CD14-positive monocyte (primary cell): ENCODE results near the gene CACNA1B. TPM values are rescaled to one million over a fixed set of nuclear protein-coding genes. Genes with fewer than 3 reads are reported as not detected.

Experiments
- DNase-seq, 3 donors: peaks; one replicate each; pipeline ENCODE4 v3.0.0-alpha.2; 2011 to 2022
- H2AFZ ChIP-seq: 2 replicates; pipeline ENCODE4 v1.6.0; 2012; ENCODE audit warnings: mild to moderate bottlenecking, low read depth, low read length, inconsistent platforms; ENCODE audit not compliant: insufficient read depth, poor library complexity, severe bottlenecking
- H3K27ac ChIP-seq, 2 donors: 1 replicate in 1 of 2; 2 replicates in 1 of 2; pipeline ENCODE4 v1.5.1; 2012 to 2013; ENCODE audit warnings: low read length in 2 of 2, control low read depth in 1 of 2, inconsistent platforms in 1 of 2, low read depth in 1 of 2, mild to moderate bottlenecking in 1 of 2
- H3K27me3 ChIP-seq, 2 donors: one replicate each; pipeline versions ENCODE4 v1.6.0 to v1.6.1; 2011 to 2013; ENCODE audit warnings: low read length in 2 of 2; ENCODE audit not compliant: control insufficient read depth in 2 of 2, insufficient read depth in 2 of 2
- H3K36me3 ChIP-seq, 2 donors: replicated peaks in 1 of 2; 1 replicate in 1 of 2; 2 replicates in 1 of 2; pipeline versions ENCODE4 v1.5.1 to v1.6.1; 2012 to 2013; ENCODE audit warnings: low read length in 2 of 2, control low read depth in 1 of 2, inconsistent platforms in 1 of 2, mild to moderate bottlenecking in 1 of 2; ENCODE audit not compliant: insufficient read depth in 2 of 2, control insufficient read depth in 1 of 2
- H3K4me1 ChIP-seq, 2 donors: 1 replicate in 1 of 2; 2 replicates in 1 of 2; pipeline versions ENCODE4 v1.5.1 to v1.6.1; 2012 to 2013; ENCODE audit warnings: low read length in 2 of 2, control low read depth in 1 of 2, inconsistent platforms in 1 of 2, mild to moderate bottlenecking in 1 of 2, moderate library complexity in 1 of 2; ENCODE audit not compliant: insufficient read depth in 2 of 2, control insufficient read depth in 1 of 2
- H3K4me2 ChIP-seq: replicated peaks from 2 replicates; pipeline ENCODE3; 2012; ENCODE audit warnings: low read length, moderate library complexity, mild to moderate bottlenecking; ENCODE audit not compliant: poor library complexity, severe bottlenecking; ENCODE audit errors: extremely low read depth
- H3K4me3 ChIP-seq, 3 experiments: fragments of 200-600 bp in 1 of 3; sonication (generic) in 1 of 3; replicated peaks in 1 of 3; 1 replicate in 2 of 3; 2 replicates in 1 of 3; pipeline ENCODE4 v1.5.1; 2011 to 2013; ENCODE audit warnings: low read length in 3 of 3, mild to moderate bottlenecking in 3 of 3, control low read depth in 2 of 3, low read depth in 2 of 3, inconsistent platforms in 1 of 3, moderate library complexity in 1 of 3
- H3K79me2 ChIP-seq: 2 replicates; pipeline ENCODE4 v1.6.0; 2012; ENCODE audit warnings: mild to moderate bottlenecking, control low read depth, inconsistent platforms, low read length, moderate library complexity; ENCODE audit not compliant: insufficient read depth
- H3K9ac ChIP-seq: 2 replicates; pipeline ENCODE4 v1.6.0; 2017; ENCODE audit warnings: low read length, mild to moderate bottlenecking; ENCODE audit not compliant: insufficient read depth, poor library complexity, severe bottlenecking
- H3K9me3 ChIP-seq, 2 donors: replicated peaks in 1 of 2; 1 replicate in 1 of 2; 2 replicates in 1 of 2; pipeline versions ENCODE4 v1.5.1 to v1.6.1; 2012 to 2013; ENCODE audit warnings: low read length in 2 of 2, control low read depth in 1 of 2; ENCODE audit not compliant: control insufficient read depth in 1 of 2, insufficient read depth in 1 of 2
- H4K20me1 ChIP-seq: 2 replicates; pipeline ENCODE4 v1.6.0; 2012; ENCODE audit warnings: mild to moderate bottlenecking, low read length, control low read depth, moderate library complexity; ENCODE audit not compliant: insufficient read depth
- H3K27ac Mint-ChIP-seq, 7 donors: one replicate each; pipeline ENCODE4 v1.8.0; 2020; ENCODE audit warnings: mild to moderate bottlenecking in 7 of 7, mixed read lengths in 7 of 7, moderate library complexity in 6 of 7, inconsistent platforms in 2 of 7
- H3K27me3 Mint-ChIP-seq, 3 donors: one replicate each; pipeline ENCODE4 v1.8.0; 2021 to 2022; ENCODE audit warnings: low read depth in 3 of 3, mild to moderate bottlenecking in 3 of 3, mixed read lengths in 3 of 3, moderate library complexity in 3 of 3, inconsistent platforms in 1 of 3
- H3K36me3 Mint-ChIP-seq, 2 donors: one replicate each; pipeline ENCODE4 v1.8.0; 2020; ENCODE audit warnings: mixed read lengths in 2 of 2, inconsistent platforms in 1 of 2, mild to moderate bottlenecking in 1 of 2
- H3K4me1 Mint-ChIP-seq: one replicate; pipeline ENCODE4 v1.8.0; 2020; ENCODE audit warnings: mild to moderate bottlenecking, mixed read lengths
- H3K4me3 Mint-ChIP-seq, 2 donors: one replicate each; pipeline ENCODE4 v1.8.0; 2020; ENCODE audit warnings: mild to moderate bottlenecking in 2 of 2, mixed read lengths in 2 of 2, moderate library complexity in 1 of 2
- H3K9me3 Mint-ChIP-seq, 7 donors: one replicate each; pipeline ENCODE4 v1.8.0; 2020 to 2022; ENCODE audit warnings: mixed read lengths in 7 of 7, mild to moderate bottlenecking in 6 of 7, moderate library complexity in 6 of 7, inconsistent platforms in 2 of 7
- WGBS: methylation state at CpG from one replicate; pipeline ENCODE4 v1.1.5; 2013; ENCODE audit warnings: missing lambda C conversion rate; ENCODE audit not compliant: insufficient coverage; 5-methylcytosine and 5-hydroxymethylcytosine counted together
- intact Hi-C, 2 donors: fragments of 100-400 bp; cut with micrococcal nuclease; formaldehyde crosslinking; loops; one replicate each; pipeline versions ENCODE4 v1.15.0 to v1.15.1; 2023
- polyA plus RNA-seq, 3 donors: library from polyadenylated mRNA; depleted of rRNA in 1 of 3; unstranded in 2 of 3; stranded (reverse) in 1 of 3; fragments of 300-500 nt in 2 of 3; fragments of >200 nt in 1 of 3; fragmentation: Illumina TruSeq in 2 of 3; gene quantifications; 1 replicate in 2 of 3; 2 replicates in 1 of 3; pipeline ENCODE4 v1.2.3, GENCODE V29; 2012 to 2021
- TF ChIP-seq, protein P1 (sequence below): fragments of 200-600 bp; IDR thresholded peaks from one replicate; pipeline ENCODE4 v1.8.0; 2022; ENCODE audit warnings: antibody characterized with exemption, mild to moderate bottlenecking

The CACNA1B gene
- polyA plus RNA-seq, 3 donors, result not detected

DNA sequence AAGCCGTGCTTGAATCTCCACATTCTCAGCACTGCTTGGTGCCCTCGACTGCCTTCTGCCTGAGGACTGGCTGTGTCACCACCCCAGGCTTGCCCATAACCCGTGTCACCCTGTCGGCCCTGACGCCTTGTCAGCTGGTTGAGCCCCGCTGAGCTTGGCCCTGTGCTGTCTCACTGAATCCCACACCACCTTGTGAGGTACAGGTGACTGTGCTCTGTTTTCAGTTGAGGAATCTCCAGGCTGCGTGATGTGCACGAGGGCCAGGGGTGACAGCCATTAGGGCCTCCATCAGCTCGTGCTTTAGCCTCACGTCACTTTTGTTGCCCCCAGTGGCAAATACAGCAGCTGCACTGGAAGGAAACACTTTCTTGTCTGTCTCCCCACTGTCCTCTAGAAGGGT, 90.7 kb downstream of the CACNA1B start:
- no peaks in the 10 kb centered on the region for H4K20me1 ChIP-seq
- no peak overlapping the region for H2AFZ ChIP-seq
- H3K27ac ChIP-seq, result no peak overlapping the region
- no peaks in the 10 kb centered on the region for H3K4me1 ChIP-seq
- H3K4me2 ChIP-seq, result no peak overlapping the region
- Mint-ChIP-seq H3K4me1 (no peaks in the 10 kb centered on the region), H3K9me3 (peaks cover 0 to 9% (median 0%) of the 10 kb centered on the region in 7 donors), H3K27me3 (peaks cover 0 to 7% (median 2%) of the 10 kb centered on the region in 3 donors), H3K36me3 (no peaks in the 10 kb centered on the region), H3K4me3 (no peak overlapping the region), H3K27ac (no peak overlapping the region)
- WGBS, result 64% methylated on average over 5 of the region's 10 CpGs
- H3K4me3 ChIP-seq, result no peak overlapping the region
- TF ChIP-seq, protein P1, sequence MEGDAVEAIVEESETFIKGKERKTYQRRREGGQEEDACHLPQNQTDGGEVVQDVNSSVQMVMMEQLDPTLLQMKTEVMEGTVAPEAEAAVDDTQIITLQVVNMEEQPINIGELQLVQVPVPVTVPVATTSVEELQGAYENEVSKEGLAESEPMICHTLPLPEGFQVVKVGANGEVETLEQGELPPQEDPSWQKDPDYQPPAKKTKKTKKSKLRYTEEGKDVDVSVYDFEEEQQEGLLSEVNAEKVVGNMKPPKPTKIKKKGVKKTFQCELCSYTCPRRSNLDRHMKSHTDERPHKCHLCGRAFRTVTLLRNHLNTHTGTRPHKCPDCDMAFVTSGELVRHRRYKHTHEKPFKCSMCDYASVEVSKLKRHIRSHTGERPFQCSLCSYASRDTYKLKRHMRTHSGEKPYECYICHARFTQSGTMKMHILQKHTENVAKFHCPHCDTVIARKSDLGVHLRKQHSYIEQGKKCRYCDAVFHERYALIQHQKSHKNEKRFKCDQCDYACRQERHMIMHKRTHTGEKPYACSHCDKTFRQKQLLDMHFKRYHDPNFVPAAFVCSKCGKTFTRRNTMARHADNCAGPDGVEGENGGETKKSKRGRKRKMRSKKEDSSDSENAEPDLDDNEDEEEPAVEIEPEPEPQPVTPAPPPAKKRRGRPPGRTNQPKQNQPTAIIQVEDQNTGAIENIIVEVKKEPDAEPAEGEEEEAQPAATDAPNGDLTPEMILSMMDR, result no peak
- H3K79me2 ChIP-seq, result no peaks in the 10 kb centered on the region
- no peaks in the 10 kb centered on the region for H3K9me3 ChIP-seq
- H3K27me3 ChIP-seq, result no peaks in the 10 kb centered on the region
- DNase-seq, result no peak
- H3K9ac ChIP-seq, result no peak overlapping the region
- H3K36me3 ChIP-seq, result no peaks in the 10 kb centered on the region
- intact Hi-C loops, result no loop called here

DNA sequence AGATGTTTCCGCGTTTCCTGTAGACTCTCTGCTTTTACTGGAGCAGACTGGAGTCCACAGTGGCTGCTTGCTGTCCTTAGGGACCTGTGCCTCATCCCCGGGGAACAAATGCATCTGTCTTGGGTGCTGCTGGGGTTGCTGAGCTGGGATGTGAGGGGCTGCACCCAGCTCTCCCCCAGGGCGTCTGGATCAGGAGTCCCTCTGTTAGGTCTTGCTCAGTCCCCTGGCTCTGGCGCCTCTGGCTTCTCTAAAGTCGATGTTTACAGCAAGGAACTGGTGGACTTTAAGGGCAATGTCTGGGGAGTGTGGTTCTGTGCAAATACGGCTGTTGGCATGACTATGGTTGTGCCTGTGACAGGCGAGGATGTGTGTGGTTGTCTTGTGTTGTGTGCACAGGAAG, 91.4 kb downstream of the CACNA1B start:
- intact Hi-C loops, result no loop called here
- Histone ChIP-seq H3K79me2 (no peaks in the 10 kb centered on the region), H3K27me3 (no peaks in the 10 kb centered on the region), H3K9me3 (no peaks in the 10 kb centered on the region), H3K4me1 (no peaks in the 10 kb centered on the region), H4K20me1 (no peaks in the 10 kb centered on the region), H3K27ac (no peak overlapping the region), H3K36me3 (no peaks in the 10 kb centered on the region), H2AFZ (no peak overlapping the region), H3K9ac (no peak overlapping the region), H3K4me2 (no peak overlapping the region), H3K4me3 (no peak overlapping the region)
- Mint-ChIP-seq H3K27ac (no peak overlapping the region), H3K4me1 (no peaks in the 10 kb centered on the region), H3K27me3 (peaks cover 0 to 8% (median 2%) of the 10 kb centered on the region in 3 donors), H3K4me3 (no peak overlapping the region), H3K9me3 (peaks cover 0 to 6% (median 0%) of the 10 kb centered on the region in 7 donors), H3K36me3 (no peaks in the 10 kb centered on the region)
- WGBS, result 92% methylated on average over 8 of the region's 8 CpGs
- no peak for DNase-seq
- TF ChIP-seq, protein P1, result no peak
